Lower leg skin (tissue), 4 donors: Measurements from ENCODE around the gene STAT5A. TPM values are rescaled to one million over a fixed set of nuclear protein-coding genes. Genes with fewer than 3 reads are reported as not detected.

ENCODE experiments used
- DNase-seq, 2 donors: peaks; one replicate each; pipeline ENCODE4 v3.0.0-alpha.2; 2019; ENCODE audit warnings: low spot score in 2 of 2
- H3K4me3 ChIP-seq: fragments of 200-600 bp; sonication (generic); 2 replicates; pipeline ENCODE4 v1.5.1; 2017; ENCODE audit warnings: mild to moderate bottlenecking, low read depth; ENCODE audit not compliant: poor library complexity, severe bottlenecking
- CTCF ChIP-seq, 3 donors: fragments of 450-650 bp; IDR thresholded peaks; one replicate each; pipeline ENCODE4 v1.5.1; 2016; ENCODE audit warnings: antibody characterized with exemption in 3 of 3, mild to moderate bottlenecking in 3 of 3, moderate library complexity in 2 of 3
- POLR2A ChIP-seq, 2 donors: fragments of 450-650 bp; IDR thresholded peaks; one replicate each; pipeline ENCODE4 v1.6.1; 2016 to 2017; ENCODE audit warnings: antibody characterized with exemption in 2 of 2, mild to moderate bottlenecking in 1 of 2, moderate library complexity in 1 of 2
- WGBS, 2 donors: methylation state at CpG; one replicate each; pipeline ENCODE4 v1.1.5; 2018; 5-methylcytosine and 5-hydroxymethylcytosine counted together
- intact Hi-C: fragments of 100-400 bp; cut with DNase I; formaldehyde crosslinking; loops from one replicate; pipeline ENCODE4 v1.15.0; 2023; ENCODE audit warnings: low total_unique reads
- total RNA-seq, 4 donors: library from RNA; depleted of rRNA; stranded (reverse); fragments of >200 nt; gene quantifications; one replicate each; pipeline ENCODE4 v1.1.0, GENCODE V29; 2016

STAT5A gene
- total RNA-seq, 4 donors from 2014 or later: 25.1 to 60.9 (median 48.0) TPM

DNA sequence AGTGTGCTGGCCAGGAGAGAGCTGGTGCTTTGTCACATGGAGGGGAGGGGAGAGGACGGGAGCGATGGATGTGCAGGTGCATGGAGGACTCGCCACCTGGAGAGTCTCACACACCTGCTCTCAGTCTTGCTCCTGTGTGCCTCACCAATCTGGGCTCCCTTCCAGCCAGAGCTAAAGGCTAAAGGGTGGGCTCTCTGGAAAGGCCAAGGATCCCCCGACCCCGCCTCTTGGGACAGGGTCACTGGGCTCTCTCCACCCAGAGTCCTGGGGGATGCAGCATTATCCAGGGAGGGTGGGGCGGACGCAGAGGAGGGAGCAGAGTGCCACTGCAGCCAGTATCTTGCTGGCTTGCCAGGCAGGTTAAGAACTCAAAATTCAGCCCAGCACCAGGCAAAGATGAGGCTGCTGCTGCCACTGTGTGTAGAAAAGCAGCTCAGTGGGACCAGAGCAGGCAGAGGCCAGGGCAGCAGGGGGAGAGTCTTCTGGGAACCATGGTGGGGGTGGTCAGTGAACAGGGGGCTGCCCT, 6.7 kb upstream of the STAT5A start:
- 77 to 86% methylated on average over 7 of the region's 7 CpGs for WGBS, 2 donors
- peak in 1 of 2 donors; percentile 81 for DNase-seq

DNA sequence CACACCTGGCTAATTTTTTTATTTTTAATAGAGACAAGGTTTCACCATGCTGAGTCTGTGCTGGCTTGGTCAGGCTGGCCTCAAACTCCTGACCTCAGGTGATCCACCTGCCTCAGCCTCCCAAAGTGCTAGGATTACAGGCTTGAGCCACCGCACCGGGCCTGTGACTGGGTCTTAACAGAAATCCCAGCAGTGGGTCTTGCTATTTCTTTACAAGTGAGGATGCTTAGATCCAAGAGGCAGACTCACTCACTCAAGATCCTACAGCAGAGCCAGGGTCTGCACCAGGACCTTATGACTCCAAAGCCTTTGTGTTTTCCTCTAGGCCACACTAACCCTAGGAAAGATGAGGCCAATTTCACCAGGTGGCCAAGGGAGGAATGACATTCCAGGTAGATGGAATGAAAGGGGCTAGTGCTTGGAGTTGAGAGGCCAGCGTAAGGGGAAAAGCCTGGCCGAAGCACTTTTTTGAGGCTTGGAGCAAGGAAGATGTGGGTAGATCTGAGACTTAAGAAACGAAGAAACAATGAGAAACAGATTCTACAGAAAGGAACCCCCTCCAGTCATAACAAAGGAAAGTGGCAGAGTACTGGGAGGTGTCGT, 5.7 kb upstream of the STAT5A start:
- peak in 1 of 2 donors; percentile 54 for DNase-seq
- 85 to 89% methylated on average over 6 of the region's 6 CpGs for WGBS, 2 donors
- intact Hi-C loops: no loop called here

More for the DNA sequence above, 6.7 kb upstream of the STAT5A start:
- TF ChIP-seq CTCF (IDR thresholded peaks at IDR 0.05): no peak
- TF ChIP-seq POLR2A (IDR thresholded peaks at IDR 0.05): no peak
- intact Hi-C loops: no loop called here
- H3K4me3 ChIP-seq: no peak overlapping the region

GRCh38 chr17:42283241-42284023, 4.9 kb upstream of the STAT5A start:
- TF ChIP-seq CTCF (IDR thresholded peaks at IDR 0.05): no peak
- no peak for TF ChIP-seq POLR2A (IDR thresholded peaks at IDR 0.05)
- H3K4me3 ChIP-seq: no peak overlapping the region
- intact Hi-C loops: no loop called here
- WGBS, 2 donors: 71 to 83% methylated on average over 6 to 7 of the region's 7 CpGs
- DNase-seq: peak in 1 of 2 donors; percentile 81

More for the DNA sequence above, 5.7 kb upstream of the STAT5A start:
- no peak for TF ChIP-seq CTCF (IDR thresholded peaks at IDR 0.05)
- no peak for TF ChIP-seq POLR2A (IDR thresholded peaks at IDR 0.05)
- H3K4me3 ChIP-seq: no peak overlapping the region

DNA sequence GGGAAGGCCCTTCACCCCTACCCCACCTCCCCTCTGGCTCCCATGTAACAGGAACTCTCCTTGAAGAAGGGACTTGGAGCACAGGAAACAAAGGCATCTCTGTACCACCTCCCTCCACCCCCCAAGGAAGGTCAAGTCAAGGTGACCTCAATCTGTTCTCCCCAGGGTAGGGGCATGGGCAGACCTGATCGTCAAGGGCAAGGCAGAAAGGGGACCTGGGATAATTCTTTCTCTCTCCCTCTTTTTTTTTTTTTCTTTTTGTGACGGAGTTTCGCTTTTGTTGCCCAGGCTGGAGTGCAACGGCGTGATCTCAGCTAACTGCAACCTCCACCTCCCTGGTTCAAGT, 4.3 kb upstream of the STAT5A start:
- no peak for DNase-seq
- intact Hi-C loops: no loop called here
- H3K4me3 ChIP-seq: no peak overlapping the region
- 85 to 90% methylated on average over 5 of the region's 5 CpGs for WGBS, 2 donors
- no peak for TF ChIP-seq POLR2A (IDR thresholded peaks at IDR 0.05)
- no peak for TF ChIP-seq CTCF (IDR thresholded peaks at IDR 0.05)

- no peak overlapping the region for H3K4me3 ChIP-seq
- intact Hi-C loops: no loop called here
- no peak for TF ChIP-seq POLR2A (IDR thresholded peaks at IDR 0.05)
- no peak for TF ChIP-seq CTCF (IDR thresholded peaks at IDR 0.05)
- WGBS, 2 donors: 90 to 95% methylated on average over 7 of the region's 7 CpGs
- DNase-seq: peak in 1 of 2 donors; percentile 37
Observed at GRCh38 chr17:42284566-42284965, 3.7 kb upstream of the STAT5A start.
